GM12801 (cell line): ENCODE data around the gene PIK3AP1.

Source experiments
- CTCF ChIP-seq: IDR thresholded peaks from one replicate; pipeline ENCODE4 v1.5.1; 2011; ENCODE audit warnings: control low read depth; ENCODE audit not compliant: insufficient read length; ENCODE audit errors: extremely low read depth

The PIK3AP1 gene

GRCh38 chr10:96740579-96741281 is 20.4 kb upstream of the PIK3AP1 start:
- no peak for TF ChIP-seq CTCF

GRCh38 chr10:96740141-96740540 is 19.8 kb upstream of the PIK3AP1 start:
- no peak for TF ChIP-seq CTCF

- no peak for TF ChIP-seq CTCF
Measured at GRCh38 chr10:96724621-96725020, 4.3 kb upstream of the PIK3AP1 start.

GRCh38 chr10:96721207-96721572 is 876 bp upstream of the PIK3AP1 start:
- TF ChIP-seq CTCF = no peak

GRCh38 chr10:96719850-96720421 is 378 bp downstream of the PIK3AP1 start:
- no peak for TF ChIP-seq CTCF

GRCh38 chr10:96719200-96719599 is 1.1 kb downstream of the PIK3AP1 start:
- no peak for TF ChIP-seq CTCF

- TF ChIP-seq CTCF = no peak
Measured at GRCh38 chr10:96718304-96718990, 1.9 kb downstream of the PIK3AP1 start.
